Neutrophil (primary cell): ENCODE data around the gene EXOC6B.

Experiments
- H3K27ac ChIP-seq: fragments of 200-600 bp; sonication (generic); 2 replicates; pipeline ENCODE4 v1.5.1; 2016; ENCODE audit warnings: mild to moderate bottlenecking, moderate library complexity
- H3K27me3 ChIP-seq: fragments of 200-600 bp; sonication (generic); 2 replicates; pipeline ENCODE4 v1.6.0; 2016; ENCODE audit warnings: mild to moderate bottlenecking
- H3K36me3 ChIP-seq: fragments of 200-600 bp; sonication (generic); 2 replicates; pipeline ENCODE4 v1.5.1; 2017
- H3K4me1 ChIP-seq, 2 experiments: fragments of 200-600 bp in 1 of 2; sonication (generic) in 1 of 2; 1 replicate in 1 of 2; 2 replicates in 1 of 2; pipeline versions ENCODE4 v1.5.1 to v1.6.1; 2013 to 2016; ENCODE audit warnings: low read depth in 1 of 2, low read length in 1 of 2, mild to moderate bottlenecking in 1 of 2, moderate library complexity in 1 of 2; ENCODE audit not compliant: control insufficient read depth in 1 of 2, insufficient read depth in 1 of 2
- H3K4me3 ChIP-seq, 2 experiments: fragments of 200-600 bp in 1 of 2; sonication (generic) in 1 of 2; 1 replicate in 1 of 2; 2 replicates in 1 of 2; pipeline ENCODE4 v1.5.1; 2013 to 2016; ENCODE audit warnings: low read depth in 1 of 2, low read length in 1 of 2, mild to moderate bottlenecking in 1 of 2, moderate library complexity in 1 of 2
- H3K9me3 ChIP-seq: fragments of 200-600 bp; sonication (generic); 2 replicates; pipeline ENCODE4 v1.5.1; 2016
- TF ChIP-seq, protein P1 (sequence below): fragments of 200-600 bp; sonication (generic); IDR thresholded peaks from 2 replicates; pipeline ENCODE4 v1.5.1; 2016; ENCODE audit warnings: antibody characterized with exemption

Gene EXOC6B

DNA sequence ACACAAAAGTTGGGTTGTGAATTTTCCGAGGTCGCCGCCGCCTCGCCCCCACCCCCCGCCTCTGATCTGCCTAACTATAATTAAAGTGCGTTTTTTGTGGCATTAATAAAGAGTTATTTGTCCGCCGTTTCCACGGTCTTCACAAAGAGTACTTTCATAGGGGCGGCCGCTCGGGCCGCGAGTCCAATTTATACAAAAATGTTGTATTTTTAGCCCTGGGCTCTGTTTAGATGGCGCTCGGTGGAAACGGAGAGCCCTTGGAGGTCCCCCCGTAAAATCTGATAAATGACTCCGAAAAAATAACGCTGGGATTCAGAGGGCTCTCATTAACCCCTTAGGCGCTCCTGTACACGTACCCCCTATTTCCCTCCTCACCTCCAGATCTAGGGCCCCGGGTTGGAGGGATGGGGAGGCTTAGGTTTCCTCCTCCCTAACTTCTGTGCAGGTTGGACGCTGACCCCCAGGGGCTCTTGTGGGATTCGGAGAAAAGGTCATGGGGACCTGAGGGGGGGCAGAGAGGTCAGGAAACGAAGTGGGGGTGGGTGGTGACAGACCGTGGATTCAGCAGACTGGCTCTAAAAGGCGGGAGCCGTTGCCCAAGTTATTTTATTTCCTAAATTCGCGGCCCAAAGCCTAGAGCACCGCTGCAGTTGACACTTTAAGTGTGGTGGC is 680.0 kb downstream of the EXOC6B start:
- TF ChIP-seq, protein P1, sequence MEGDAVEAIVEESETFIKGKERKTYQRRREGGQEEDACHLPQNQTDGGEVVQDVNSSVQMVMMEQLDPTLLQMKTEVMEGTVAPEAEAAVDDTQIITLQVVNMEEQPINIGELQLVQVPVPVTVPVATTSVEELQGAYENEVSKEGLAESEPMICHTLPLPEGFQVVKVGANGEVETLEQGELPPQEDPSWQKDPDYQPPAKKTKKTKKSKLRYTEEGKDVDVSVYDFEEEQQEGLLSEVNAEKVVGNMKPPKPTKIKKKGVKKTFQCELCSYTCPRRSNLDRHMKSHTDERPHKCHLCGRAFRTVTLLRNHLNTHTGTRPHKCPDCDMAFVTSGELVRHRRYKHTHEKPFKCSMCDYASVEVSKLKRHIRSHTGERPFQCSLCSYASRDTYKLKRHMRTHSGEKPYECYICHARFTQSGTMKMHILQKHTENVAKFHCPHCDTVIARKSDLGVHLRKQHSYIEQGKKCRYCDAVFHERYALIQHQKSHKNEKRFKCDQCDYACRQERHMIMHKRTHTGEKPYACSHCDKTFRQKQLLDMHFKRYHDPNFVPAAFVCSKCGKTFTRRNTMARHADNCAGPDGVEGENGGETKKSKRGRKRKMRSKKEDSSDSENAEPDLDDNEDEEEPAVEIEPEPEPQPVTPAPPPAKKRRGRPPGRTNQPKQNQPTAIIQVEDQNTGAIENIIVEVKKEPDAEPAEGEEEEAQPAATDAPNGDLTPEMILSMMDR: no peak
- H3K27me3 ChIP-seq: peaks cover 100% of the 10 kb centered on the region
- H3K4me3 ChIP-seq: peak overlapping the region in 1 of 2 experiments; percentile 40
- H3K4me1 ChIP-seq: peaks cover 22 to 59% of the 10 kb centered on the region in 2 experiments
- H3K9me3 ChIP-seq: no peaks in the 10 kb centered on the region
- no peaks in the 10 kb centered on the region for H3K36me3 ChIP-seq
- no peak overlapping the region for H3K27ac ChIP-seq

DNA sequence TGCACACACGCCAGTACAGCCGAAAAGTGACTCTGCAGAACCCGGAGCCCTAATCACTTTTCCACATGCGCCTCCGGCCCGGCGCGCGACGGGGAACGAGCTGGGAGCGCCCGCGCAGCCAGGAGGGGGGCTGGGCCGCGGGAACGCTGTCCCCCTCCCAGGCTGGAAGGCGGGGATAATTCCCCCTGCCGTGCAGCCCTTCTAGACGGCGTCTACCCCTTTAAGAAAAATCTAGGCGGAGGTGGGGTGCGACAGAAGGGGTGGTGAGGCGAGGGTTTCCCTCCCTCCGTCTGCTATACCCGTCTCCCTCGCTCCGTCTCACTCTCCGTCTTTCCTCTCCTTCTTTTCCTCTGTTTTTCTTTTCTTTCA is 680.6 kb downstream of the EXOC6B start:
- H3K9me3 ChIP-seq: no peaks in the 10 kb centered on the region
- H3K27me3 ChIP-seq: peaks cover 100% of the 10 kb centered on the region
- H3K36me3 ChIP-seq: no peaks in the 10 kb centered on the region
- H3K4me3 ChIP-seq: peak overlapping the region in 1 of 2 experiments; percentile 40
- H3K4me1 ChIP-seq: peaks cover 22 to 59% of the 10 kb centered on the region in 2 experiments
- H3K27ac ChIP-seq: no peak overlapping the region
- TF ChIP-seq, protein P1: no peak

GRCh38 chr2:72144632-72145288 is 681.1 kb downstream of the EXOC6B start:
- TF ChIP-seq, protein P1: no peak
- no peak overlapping the region for H3K27ac ChIP-seq
- peaks cover 100% of the 10 kb centered on the region for H3K27me3 ChIP-seq
- H3K4me1 ChIP-seq: peaks cover 18 to 54% of the 10 kb centered on the region in 2 experiments
- H3K9me3 ChIP-seq: no peaks in the 10 kb centered on the region
- H3K36me3 ChIP-seq: no peaks in the 10 kb centered on the region
- H3K4me3 ChIP-seq: peak overlapping the region in 1 of 2 experiments; percentile 40

DNA sequence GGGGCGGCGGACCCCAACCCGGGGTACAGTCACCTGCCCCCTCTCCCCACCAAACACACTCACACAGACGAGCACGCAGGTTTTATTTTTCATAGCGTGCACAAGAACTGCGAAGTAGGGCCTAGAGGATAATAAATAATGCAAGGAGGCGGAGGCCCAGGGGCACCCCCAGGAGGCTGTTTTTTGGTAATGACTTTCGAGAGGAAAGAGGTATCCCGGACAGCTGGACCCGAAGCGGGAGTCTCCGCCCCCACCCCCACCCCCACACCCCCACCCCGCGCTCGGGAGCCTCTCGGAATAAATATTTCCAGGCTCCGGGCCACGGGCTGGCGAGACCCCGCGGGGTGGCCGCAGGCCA is 681.6 kb downstream of the EXOC6B start:
- Histone ChIP-seq H3K9me3 (no peaks in the 10 kb centered on the region), H3K27ac (no peak overlapping the region), H3K4me3 (peak overlapping the region in 1 of 2 experiments; percentile 40), H3K36me3 (no peaks in the 10 kb centered on the region), H3K4me1 (peaks cover 14 to 49% of the 10 kb centered on the region in 2 experiments), H3K27me3 (peaks cover 100% of the 10 kb centered on the region)
- TF ChIP-seq, protein P1: no peak

GRCh38 chr2:72143441-72144273 is 682.2 kb downstream of the EXOC6B start:
- no peak overlapping the region for H3K27ac ChIP-seq
- no peaks in the 10 kb centered on the region for H3K9me3 ChIP-seq
- H3K4me3 ChIP-seq: no peak overlapping the region
- TF ChIP-seq, protein P1: no peak
- H3K27me3 ChIP-seq: peaks cover 100% of the 10 kb centered on the region
- no peaks in the 10 kb centered on the region for H3K36me3 ChIP-seq
- H3K4me1 ChIP-seq: peaks cover 11 to 47% of the 10 kb centered on the region in 2 experiments
